Activated naive CD8-positive, alpha-beta T cell treated with anti-CD3 and anti-CD28 coated beads, Interleukin-2, amount 10 ng/mL, durations not matched to agents 7 days and 5 days (primary cell): ENCODE data around the gene SF3B1. TPM values are rescaled to one million over a fixed set of nuclear protein-coding genes. Genes with fewer than 3 reads are reported as not detected.

Experiments
- total RNA-seq, 2 experiments: library from RNA; stranded (reverse); gene quantifications; one replicate each; pipeline ENCODE4 v1.2.3, GENCODE V29; 2021

Gene SF3B1
- total RNA-seq, 2 experiments from 2014 or later: 388 to 392 TPM

Other genes starting within 250 kb of the SF3B1 start
- 100 to 1,000 TPM; 240 to 243 TPM for gene ANKRD44, start 124.2 kb downstream of the SF3B1 start, total RNA-seq
- 10 to 100 TPM; 24.8 to 25.2 TPM for gene COQ10B, start 18.5 kb upstream of the SF3B1 start, total RNA-seq
- gene HSPD1, start 64.8 kb upstream of the SF3B1 start, total RNA-seq: 100 to 1,000 TPM; 190 to 195 TPM
- 10 to 100 TPM; 92.1 to 94.3 TPM for gene HSPE1, start 65.4 kb upstream of the SF3B1 start, total RNA-seq
- 10 to 100 TPM; 17.2 to 18.1 TPM for gene MOB4, start 81.0 kb upstream of the SF3B1 start, total RNA-seq
- gene RFTN2, start 240.6 kb upstream of the SF3B1 start, total RNA-seq: under 1 TPM; 0.08 to 0.88 TPM